HepG2 (cell line): Measurements from ENCODE around the gene TMEM135.

ENCODE experiments used
- EP300 ChIP-seq, 3 experiments: sonication (generic) in 1 of 3; formaldehyde crosslinking in 1 of 3; IDR thresholded peaks; 2 replicates each; pipeline versions ENCODE4 v1.5.1 to v1.6.1; 2011 to 2020; ENCODE audit warnings: low read depth in 2 of 3, low read length in 2 of 3, borderline replicate concordance in 1 of 3, improper control_type of control experiment in 1 of 3, mild to moderate bottlenecking in 1 of 3, missing genetic modification reagents in 1 of 3, moderate library complexity in 1 of 3
- FOSL2 ChIP-seq: sonication (generic); formaldehyde crosslinking; IDR thresholded peaks from 2 replicates; pipeline ENCODE4 v1.4.0; 2020; ENCODE audit warnings: missing genetic modification reagents
- FOXP1 ChIP-seq, 2 experiments: fragments of 450-650 bp in 1 of 2; IDR thresholded peaks; 2 replicates each; pipeline ENCODE4 v1.6.1; 2017 to 2018; ENCODE audit warnings: antibody characterized with exemption in 1 of 2
- HOXD1 ChIP-seq: sonication (generic); formaldehyde crosslinking; IDR thresholded peaks from 2 replicates; pipeline ENCODE4 v1.5.0; 2020; ENCODE audit warnings: missing genetic modification reagents
- POLR2A ChIP-seq, 2 experiments: IDR thresholded peaks; 2 replicates each; pipeline ENCODE4 v1.6.1; 2011; ENCODE audit warnings: low read depth in 2 of 2, low read length in 2 of 2, mild to moderate bottlenecking in 1 of 2, moderate library complexity in 1 of 2; ENCODE audit not compliant: insufficient read depth in 1 of 2
- POLR2AphosphoS5 ChIP-seq: IDR thresholded peaks from 2 replicates; pipeline ENCODE4 v1.6.1; 2012; ENCODE audit warnings: low read depth, low read length
- SNAPC2 ChIP-seq: sonication (generic); formaldehyde crosslinking; IDR thresholded peaks from 2 replicates; pipeline ENCODE4 v1.8.1; 2022; ENCODE audit warnings: mild to moderate bottlenecking, missing genetic modification reagents
- ZBTB33 ChIP-seq: sonication (generic); formaldehyde crosslinking; IDR thresholded peaks from 2 replicates; pipeline ENCODE4 v1.4.0; 2020; ENCODE audit warnings: missing genetic modification reagents
- ZNF274 ChIP-seq: sonication (generic); formaldehyde crosslinking; IDR thresholded peaks from 2 replicates; pipeline ENCODE4 v1.5.1; 2020; ENCODE audit warnings: mild to moderate bottlenecking, missing genetic modification reagents
- TF ChIP-seq, protein P1 (sequence below): IDR thresholded peaks from 2 replicates; pipeline ENCODE4 v1.6.1; 2016; ENCODE audit warnings: missing genetic modification reagents, missing compliant biosample characterization

GRCh38 chr11:87141322-87141721, 103.6 kb downstream of the TMEM135 start:
- TF ChIP-seq, protein P1, sequence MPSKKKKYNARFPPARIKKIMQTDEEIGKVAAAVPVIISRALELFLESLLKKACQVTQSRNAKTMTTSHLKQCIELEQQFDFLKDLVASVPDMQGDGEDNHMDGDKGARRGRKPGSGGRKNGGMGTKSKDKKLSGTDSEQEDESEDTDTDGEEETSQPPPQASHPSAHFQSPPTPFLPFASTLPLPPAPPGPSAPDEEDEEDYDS: no peak
- TF ChIP-seq EP300 (IDR thresholded peaks at IDR 0.05; ENCODE audit: low read depth in 2 of 2, low read length in 2 of 2) (no peak), EP300 (CRISPR knock-in tag; IDR thresholded peaks at IDR 0.05; ENCODE audit: borderline replicate concordance) (no peak), ZNF274 (CRISPR knock-in tag) (no peak), POLR2AphosphoS5 (no peak), SNAPC2 (CRISPR knock-in tag) (no peak), HOXD1 (CRISPR knock-in tag) (no peak), FOSL2 (CRISPR knock-in tag) (no peak), FOXP1 (IDR thresholded peaks at IDR 0.05) (no peak), FOXP1 (CRISPR knock-in tag; IDR thresholded peaks at IDR 0.05) (no peak), ZBTB33 (CRISPR knock-in tag) (no peak), POLR2A (IDR thresholded peaks at IDR 0.05; ENCODE audit: insufficient read depth in 1 of 2, low read depth in 2 of 2, low read length in 2 of 2) (no peak)
